GM10248 (cell line): ENCODE results near the gene USH1C.

Source experiments
- CTCF ChIA-PET: fragments of 300-600 bp; sonication (Branson Sonifier 250); formaldehyde crosslinking; extraction: SDS; loops from one replicate; lab custom pipeline; 2021; ENCODE audit warnings: antibody characterized with exemption; lab: Yijun Ruan, JAX
- POLR2A ChIA-PET: fragments of 350-650 bp; sonication (Branson Sonifier 250); formaldehyde crosslinking; extraction: SDS; loops from one replicate; lab custom pipeline; 2020; ENCODE audit warnings: antibody characterized with exemption; lab: Yijun Ruan, JAX
- DNase-seq: peaks from one replicate; pipeline ENCODE4 v3.0.0; 2012; ENCODE audit errors: extremely low spot score
- TF ChIP-seq, protein P1 (sequence below): IDR thresholded peaks from 2 replicates; pipeline ENCODE4 v1.5.1; 2012; ENCODE audit warnings: mild to moderate bottlenecking, low read depth; ENCODE audit errors: extremely low read depth, missing control alignments, control extremely low read depth

Gene USH1C

DNA sequence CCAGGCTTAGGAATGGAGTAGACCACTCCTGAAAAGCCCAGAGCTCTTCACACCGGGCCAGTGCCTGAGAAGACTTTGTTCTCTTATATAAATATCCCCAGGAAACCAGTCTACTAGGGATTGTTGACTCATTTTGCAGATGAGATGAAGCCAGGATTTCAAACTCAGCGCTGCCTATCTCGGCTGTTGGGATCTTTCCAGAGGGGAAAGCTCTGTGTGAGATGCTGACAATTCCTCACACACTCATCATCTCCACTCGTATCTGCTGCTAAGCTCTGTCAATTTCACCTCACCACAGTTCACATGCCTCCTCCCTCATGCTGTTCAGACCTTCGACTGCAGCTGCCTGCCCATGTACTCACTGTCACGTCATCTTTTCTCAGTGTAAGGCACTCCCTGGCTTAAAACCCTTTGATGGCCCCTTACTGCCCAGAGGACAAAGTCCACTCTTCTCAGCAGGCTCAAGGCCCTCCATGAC, 12.5 kb downstream of the USH1C start:
- no peak for DNase-seq
- TF ChIP-seq, protein P1, sequence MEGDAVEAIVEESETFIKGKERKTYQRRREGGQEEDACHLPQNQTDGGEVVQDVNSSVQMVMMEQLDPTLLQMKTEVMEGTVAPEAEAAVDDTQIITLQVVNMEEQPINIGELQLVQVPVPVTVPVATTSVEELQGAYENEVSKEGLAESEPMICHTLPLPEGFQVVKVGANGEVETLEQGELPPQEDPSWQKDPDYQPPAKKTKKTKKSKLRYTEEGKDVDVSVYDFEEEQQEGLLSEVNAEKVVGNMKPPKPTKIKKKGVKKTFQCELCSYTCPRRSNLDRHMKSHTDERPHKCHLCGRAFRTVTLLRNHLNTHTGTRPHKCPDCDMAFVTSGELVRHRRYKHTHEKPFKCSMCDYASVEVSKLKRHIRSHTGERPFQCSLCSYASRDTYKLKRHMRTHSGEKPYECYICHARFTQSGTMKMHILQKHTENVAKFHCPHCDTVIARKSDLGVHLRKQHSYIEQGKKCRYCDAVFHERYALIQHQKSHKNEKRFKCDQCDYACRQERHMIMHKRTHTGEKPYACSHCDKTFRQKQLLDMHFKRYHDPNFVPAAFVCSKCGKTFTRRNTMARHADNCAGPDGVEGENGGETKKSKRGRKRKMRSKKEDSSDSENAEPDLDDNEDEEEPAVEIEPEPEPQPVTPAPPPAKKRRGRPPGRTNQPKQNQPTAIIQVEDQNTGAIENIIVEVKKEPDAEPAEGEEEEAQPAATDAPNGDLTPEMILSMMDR = no peak
- CTCF ChIA-PET = interaction anchor here (0.9 to 15.2 kb wide), 4 partner anchors 9 to 147 kb away, joined by 3 to 220 read pairs (median 43); partner anchors contain the start of gene KCNJ11
- POLR2A ChIA-PET = no interaction called here

DNA sequence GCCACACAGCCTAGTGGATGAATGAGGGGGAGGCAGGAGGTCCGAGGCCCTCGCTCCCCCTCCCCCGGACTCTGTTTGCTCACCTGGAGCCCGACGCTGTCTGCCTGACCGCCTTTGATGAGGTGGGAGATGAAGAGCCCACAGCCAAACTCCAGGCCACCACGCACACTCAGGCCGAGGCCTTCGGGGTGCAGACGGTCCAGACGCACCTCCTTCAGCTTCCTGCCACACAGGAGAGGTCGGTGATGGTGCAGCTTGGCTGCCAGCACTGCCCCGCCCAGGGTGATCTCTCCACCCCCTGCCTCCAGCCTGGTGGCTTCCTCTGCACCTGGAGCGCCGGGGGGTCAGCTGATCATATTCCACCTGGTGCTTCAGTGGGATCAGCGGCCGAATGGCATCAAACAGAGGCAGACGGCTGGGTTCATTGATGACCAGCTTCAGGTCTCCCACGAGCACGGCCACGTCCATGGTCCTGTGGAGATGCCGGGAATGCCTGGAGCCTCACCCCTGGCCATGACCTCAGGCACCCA, 13.1 kb downstream of the USH1C start:
- TF ChIP-seq, protein P1 = no peak
- POLR2A ChIA-PET = no interaction called here
- CTCF ChIA-PET = interaction anchor here (1.3 to 15.2 kb wide), 4 partner anchors 9 to 146 kb away, joined by 3 to 220 read pairs (median 44); partner anchors contain the start of gene KCNJ11
- no peak for DNase-seq

DNA sequence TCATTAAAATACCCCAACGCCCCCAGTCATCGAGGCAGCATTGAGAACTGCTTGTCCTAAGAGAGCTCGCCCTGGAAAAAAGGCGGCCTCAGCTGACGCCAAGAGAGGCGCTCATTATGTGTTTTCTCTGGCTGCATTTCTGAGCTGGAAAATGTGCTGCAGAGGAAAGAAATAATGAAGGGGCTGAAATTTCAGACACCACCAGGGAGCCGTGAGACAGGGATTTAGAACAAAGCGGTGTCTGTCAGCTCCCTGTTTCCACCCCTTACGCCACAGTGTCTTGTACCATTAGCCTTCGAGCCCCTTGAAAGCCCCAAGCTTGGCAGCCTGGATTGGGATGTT, 14.4 kb downstream of the USH1C start:
- ChIA-PET CTCF (interaction anchor here (0.8 to 15.2 kb wide), 4 partner anchors 13 to 145 kb away, joined by 3 to 220 read pairs (median 44); partner anchors contain the start of gene KCNJ11), POLR2A (no interaction called here)
- no peak for DNase-seq
- TF ChIP-seq, protein P1 = no peak

DNA sequence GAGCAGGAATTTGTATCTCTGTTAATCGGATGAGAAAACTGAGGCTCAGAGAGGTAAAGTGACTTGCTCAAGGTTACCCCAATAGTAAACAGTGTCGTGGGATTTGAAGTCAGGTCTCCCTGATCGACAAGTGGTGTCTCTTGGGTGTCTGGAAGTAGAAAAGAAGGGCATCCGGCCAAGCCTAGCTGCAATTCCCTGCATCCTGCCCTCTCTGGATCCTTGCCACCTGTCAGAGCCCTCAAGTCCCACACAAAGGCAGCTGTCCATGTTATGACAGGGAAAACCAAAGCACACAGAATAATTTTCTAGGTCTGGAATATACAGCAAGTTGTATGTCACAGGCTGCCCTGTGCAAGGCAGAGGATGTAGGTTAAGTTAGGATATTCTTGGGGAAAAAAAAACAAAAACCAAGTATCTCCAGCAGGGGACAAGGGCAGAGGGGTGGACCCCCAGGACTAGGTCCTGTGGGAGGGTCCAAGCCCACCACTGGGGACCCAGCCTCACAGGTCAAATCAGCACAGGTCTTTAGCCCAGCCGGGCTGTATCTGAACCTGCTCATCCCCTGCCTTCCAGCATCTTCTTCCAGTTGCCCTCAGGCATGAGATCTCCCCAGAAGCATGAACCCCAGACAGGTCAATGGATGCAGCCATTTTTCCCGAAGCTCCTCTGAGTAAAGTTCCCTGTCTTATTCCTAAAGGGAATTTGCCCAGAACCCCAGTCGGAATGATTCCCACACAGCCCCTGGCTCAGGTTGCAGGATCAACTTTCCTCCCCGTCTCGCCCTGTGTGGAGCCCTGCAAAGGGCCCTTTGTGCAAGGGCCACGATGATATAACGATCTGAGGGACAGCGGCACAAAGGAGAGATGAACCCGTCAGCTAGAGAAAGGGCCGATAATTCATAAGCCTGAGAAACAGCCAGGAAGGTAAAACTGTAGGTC, 15.0 kb downstream of the USH1C start:
- DNase-seq = no peak
- TF ChIP-seq, protein P1 = no peak
- CTCF ChIA-PET = interaction anchor here (0.7 to 15.2 kb wide), 13 partner anchors 9 to 744 kb away, joined by 3 to 220 read pairs (median 6); partner anchors contain the start of genes KCNJ11 and USH1C
- POLR2A ChIA-PET = no interaction called here

DNA sequence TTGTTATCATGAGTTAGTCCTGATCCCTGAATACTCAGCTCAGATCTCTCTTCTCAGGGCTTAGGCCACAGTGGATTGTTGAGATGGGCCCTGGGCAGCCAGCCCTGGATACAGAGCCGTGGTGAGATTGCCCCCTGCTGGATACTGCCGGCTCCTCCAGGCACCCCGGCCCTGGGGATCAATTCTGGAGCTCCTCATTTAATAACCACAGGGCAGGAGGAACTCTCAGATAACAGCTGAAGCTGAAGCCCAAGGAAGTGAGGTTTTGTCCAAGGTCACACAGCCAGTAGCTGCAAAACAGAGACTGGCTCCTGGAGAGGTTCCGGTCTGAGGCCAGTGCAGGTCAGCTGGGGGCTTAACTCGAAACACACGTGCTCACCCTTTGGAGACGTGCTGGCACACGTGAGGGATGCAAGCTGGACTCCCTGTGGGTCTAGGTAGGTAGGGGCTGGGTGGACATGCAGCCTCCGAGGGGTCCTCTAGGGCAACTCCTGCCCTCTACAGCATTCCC, 16.0 kb downstream of the USH1C start:
- ChIA-PET POLR2A (no interaction called here), CTCF (interaction anchor here (0.7 to 15.2 kb wide), 34 partner anchors 10 to 743 kb away, joined by 3 to 220 read pairs (median 4); partner anchors contain the start of genes KCNJ11, OTOG and USH1C)
- TF ChIP-seq, protein P1 = peak; percentile 58
- peak; percentile 78 for DNase-seq

DNA sequence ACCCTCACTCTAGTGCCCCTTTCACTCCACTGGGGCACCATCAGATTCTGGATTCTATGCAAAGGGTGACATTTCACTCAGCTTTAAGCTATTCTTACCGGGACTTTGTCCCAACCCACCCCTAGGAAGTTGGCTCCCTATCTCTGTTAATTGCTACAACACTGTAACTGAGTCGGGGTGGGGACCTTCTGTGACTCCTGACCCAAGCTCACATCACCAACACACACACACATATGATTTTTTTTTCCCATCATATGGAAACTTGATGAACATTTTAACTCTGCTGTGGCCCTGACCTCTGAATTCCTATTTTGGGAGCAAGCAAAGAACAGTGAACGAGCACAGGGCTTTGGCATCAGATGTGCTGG, 16.6 kb downstream of the USH1C start:
- CTCF ChIA-PET = interaction anchor here (0.6 to 15.2 kb wide), 31 partner anchors 11 to 742 kb away, joined by 3 to 220 read pairs (median 4); partner anchors contain the start of genes KCNJ11, OTOG and USH1C
- no peak for DNase-seq
- TF ChIP-seq, protein P1 = no peak
- POLR2A ChIA-PET = no interaction called here
